Ovary (tissue), 3 donors: ENCODE results near the gene UGT1A7.
"Not testable (repeated sequence)": the region's sequence is repeated elsewhere in the genome, so short reads cannot be mapped to it uniquely, and the experiment has no call there.

Experiments
- EP300 ChIP-seq: sonication (generic); formaldehyde crosslinking; IDR thresholded peaks from one replicate; pipeline ENCODE4 v1.6.1; 2017; ENCODE audit warnings: antibody characterized with exemption
- TF ChIP-seq, protein P1 (sequence below), 3 donors: fragments of 450-650 bp in 2 of 3; fragments of 200-600 bp in 1 of 3; IDR thresholded peaks; one replicate each; pipeline versions ENCODE4 v1.5.1 to v1.8.0; 2016 to 2022; ENCODE audit warnings: antibody characterized with exemption in 3 of 3, mild to moderate bottlenecking in 1 of 3
- donor health status: DM: no; HTN: no; CAD: no.

DNA sequence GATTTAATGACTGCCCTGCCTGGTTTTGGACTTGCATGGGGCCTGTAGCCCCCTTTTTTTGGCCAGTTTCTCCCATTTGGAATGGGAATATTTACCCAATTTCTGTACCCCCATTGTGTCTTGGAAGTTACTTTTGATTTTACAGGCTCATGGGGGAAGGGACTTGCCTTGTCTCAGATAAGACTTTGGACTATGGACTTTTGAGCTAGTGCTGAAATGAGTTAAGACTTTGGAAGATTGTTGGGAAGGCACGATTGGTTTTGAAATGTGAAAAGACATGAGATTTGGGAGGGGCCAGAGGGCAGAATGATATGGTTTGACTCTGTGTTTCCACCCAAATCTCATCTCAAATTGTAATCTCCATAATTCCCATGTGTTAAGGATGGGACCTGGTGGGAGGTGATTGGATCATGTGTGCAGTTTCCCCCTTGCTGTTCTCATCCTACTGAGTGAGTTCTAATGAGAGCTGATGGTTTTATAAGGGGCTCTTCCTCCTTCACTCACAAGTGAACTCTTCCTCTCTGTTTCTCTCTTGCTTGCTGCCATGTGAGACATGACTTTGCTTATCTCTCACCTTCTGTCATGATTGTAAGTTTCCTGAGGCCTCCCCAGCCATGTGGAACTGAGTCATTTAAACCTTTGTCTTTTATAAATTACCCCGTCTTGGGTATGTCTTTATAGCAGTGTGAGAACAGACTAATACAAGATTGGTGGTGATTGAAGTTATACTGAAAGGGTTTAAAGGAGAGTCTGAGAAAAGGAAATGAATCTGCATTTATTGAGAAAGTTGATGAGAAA lies 69.7 kb downstream of the UGT1A7 start:
- TF ChIP-seq, protein P1, sequence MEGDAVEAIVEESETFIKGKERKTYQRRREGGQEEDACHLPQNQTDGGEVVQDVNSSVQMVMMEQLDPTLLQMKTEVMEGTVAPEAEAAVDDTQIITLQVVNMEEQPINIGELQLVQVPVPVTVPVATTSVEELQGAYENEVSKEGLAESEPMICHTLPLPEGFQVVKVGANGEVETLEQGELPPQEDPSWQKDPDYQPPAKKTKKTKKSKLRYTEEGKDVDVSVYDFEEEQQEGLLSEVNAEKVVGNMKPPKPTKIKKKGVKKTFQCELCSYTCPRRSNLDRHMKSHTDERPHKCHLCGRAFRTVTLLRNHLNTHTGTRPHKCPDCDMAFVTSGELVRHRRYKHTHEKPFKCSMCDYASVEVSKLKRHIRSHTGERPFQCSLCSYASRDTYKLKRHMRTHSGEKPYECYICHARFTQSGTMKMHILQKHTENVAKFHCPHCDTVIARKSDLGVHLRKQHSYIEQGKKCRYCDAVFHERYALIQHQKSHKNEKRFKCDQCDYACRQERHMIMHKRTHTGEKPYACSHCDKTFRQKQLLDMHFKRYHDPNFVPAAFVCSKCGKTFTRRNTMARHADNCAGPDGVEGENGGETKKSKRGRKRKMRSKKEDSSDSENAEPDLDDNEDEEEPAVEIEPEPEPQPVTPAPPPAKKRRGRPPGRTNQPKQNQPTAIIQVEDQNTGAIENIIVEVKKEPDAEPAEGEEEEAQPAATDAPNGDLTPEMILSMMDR (IDR thresholded peaks at IDR 0.05), result not testable (repeated sequence)
- not testable (repeated sequence) for TF ChIP-seq EP300
